Measurements from ENCODE around the gene PAM16. TPM values are rescaled to one million over a fixed set of nuclear protein-coding genes. Genes with fewer than 3 reads are reported as not detected.
A peak's percentile ranks its signal among the peaks of the same experiment; 100 is the strongest.

Gene PAM16
- total RNA-seq, 3 donors from 2014 or later = 31.9 to 35.8 (median 32.6) TPM

GRCh38 chr16:4307215-4308037 lies 43.7 kb downstream of the PAM16 start:
- no peak for TF ChIP-seq CTCF (IDR thresholded peaks at IDR 0.05)
- H3K4me3 ChIP-seq = peak overlapping the region; percentile 9
- peak; percentile 94 to 97 (median 96) for DNase-seq
- peak; percentile 96 for ATAC-seq
- H3K4me1 ChIP-seq (ENCODE audit: low read depth) = peaks cover 8% of the 10 kb centered on the region
- no peaks in the 10 kb centered on the region for H3K36me3 ChIP-seq (ENCODE audit: low read depth)
- no peaks in the 10 kb centered on the region for H3K9me3 ChIP-seq
- intact Hi-C loops (cut with DNase I, micrococcal nuclease) = no loop called here

- ATAC-seq (no peak), DNase-seq (no peak)
- no peak for TF ChIP-seq CTCF (IDR thresholded peaks at IDR 0.05)
- H3K36me3 ChIP-seq (ENCODE audit: low read depth) = no peaks in the 10 kb centered on the region
- H3K9me3 ChIP-seq = no peaks in the 10 kb centered on the region
- peaks cover 8% of the 10 kb centered on the region for H3K4me1 ChIP-seq (ENCODE audit: low read depth)
- intact Hi-C loops (cut with DNase I, micrococcal nuclease) = no loop called here
- H3K4me3 ChIP-seq = no peak overlapping the region
Measured at GRCh38 chr16:4306470-4307214, 44.5 kb downstream of the PAM16 start.

- ATAC-seq (no peak), DNase-seq (no peak)
- TF ChIP-seq CTCF (IDR thresholded peaks at IDR 0.05) = no peak
- Histone ChIP-seq H3K4me3 (no peak overlapping the region), H3K9me3 (no peaks in the 10 kb centered on the region), H3K4me1 (ENCODE audit: low read depth) (peaks cover 14% of the 10 kb centered on the region), H3K36me3 (ENCODE audit: low read depth) (no peaks in the 10 kb centered on the region)
- intact Hi-C loops (cut with DNase I, micrococcal nuclease) = no loop called here
Measured at GRCh38 chr16:4303973-4304372, 47.1 kb downstream of the PAM16 start.

- no peak for TF ChIP-seq CTCF (IDR thresholded peaks at IDR 0.05)
- Histone ChIP-seq H3K36me3 (ENCODE audit: low read depth) (no peaks in the 10 kb centered on the region), H3K9me3 (no peaks in the 10 kb centered on the region), H3K4me1 (ENCODE audit: low read depth) (peaks cover 20% of the 10 kb centered on the region), H3K4me3 (no peak overlapping the region)
- ATAC-seq (no peak), DNase-seq (no peak)
- intact Hi-C loops (cut with DNase I, micrococcal nuclease) = no loop called here
Measured at GRCh38 chr16:4301968-4302367, 49.2 kb downstream of the PAM16 start.

GRCh38 chr16:4301177-4301576 lies 49.9 kb downstream of the PAM16 start:
- Histone ChIP-seq H3K9me3 (no peaks in the 10 kb centered on the region), H3K36me3 (ENCODE audit: low read depth) (no peaks in the 10 kb centered on the region), H3K4me3 (no peak overlapping the region), H3K4me1 (ENCODE audit: low read depth) (peaks cover 14% of the 10 kb centered on the region)
- DNase-seq = no peak
- intact Hi-C loops (cut with DNase I, micrococcal nuclease) = no loop called here
- TF ChIP-seq CTCF (IDR thresholded peaks at IDR 0.05) = no peak
- no peak for ATAC-seq

Data from mucosa of descending colon (tissue), 3 donors.